ENCODE results near the gene SCAMP2.

The SCAMP2 gene

GRCh38 chr15:74815961-74816360 is 57.2 kb downstream of the SCAMP2 start:
- DNase-seq: no peak

GRCh38 chr15:74815121-74815934 is 57.8 kb downstream of the SCAMP2 start:
- peak; percentile 50 for DNase-seq

- no peak for DNase-seq
Observed at GRCh38 chr15:74812533-74812932, 60.6 kb downstream of the SCAMP2 start, which contains the start of gene LMAN1L. Gene LMAN1L, plus strand, starts transcription at chr15:74812835. Its CDS starts 20 bp downstream, at chr15:74812855.

GRCh38 chr15:74809956-74810355 is 63.2 kb downstream of the SCAMP2 start:
- DNase-seq: no peak

- DNase-seq: no peak
Observed at GRCh38 chr15:74809242-74809641, 63.9 kb downstream of the SCAMP2 start.

GRCh38 chr15:74808840-74809229 is 64.3 kb downstream of the SCAMP2 start:
- no peak for DNase-seq

- DNase-seq: no peak
Observed at GRCh38 chr15:74808078-74808839, 64.9 kb downstream of the SCAMP2 start.

GRCh38 chr15:74807282-74807681 is 65.9 kb downstream of the SCAMP2 start:
- DNase-seq: no peak

GRCh38 chr15:74804935-74805334 is 68.2 kb downstream of the SCAMP2 start:
- no peak for DNase-seq

- DNase-seq: no peak
Observed at GRCh38 chr15:74802862-74803447, 70.2 kb downstream of the SCAMP2 start.

- no peak for DNase-seq
Observed at GRCh38 chr15:74802290-74802689, 70.9 kb downstream of the SCAMP2 start.

GRCh38 chr15:74801311-74801997 is 71.7 kb downstream of the SCAMP2 start:
- DNase-seq: no peak

- DNase-seq: no peak
Observed at GRCh38 chr15:74800559-74801094, 72.5 kb downstream of the SCAMP2 start.

GRCh38 chr15:74799856-74800558 is 73.2 kb downstream of the SCAMP2 start:
- DNase-seq: no peak

- DNase-seq: no peak
Observed at GRCh38 chr15:74799255-74799855, 73.8 kb downstream of the SCAMP2 start.

- DNase-seq: no peak
Observed at GRCh38 chr15:74798388-74799254, 74.5 kb downstream of the SCAMP2 start.

- DNase-seq: no peak
Observed at GRCh38 chr15:74795966-74796625, 77.1 kb downstream of the SCAMP2 start.

GRCh38 chr15:74794970-74795349 is 78.2 kb downstream of the SCAMP2 start:
- DNase-seq: no peak

- DNase-seq: no peak
Observed at GRCh38 chr15:74794248-74794969, 78.8 kb downstream of the SCAMP2 start.

All from NCI-H1694 treated with DMSO at 0.1 percent for 48 hours (cell line).